ENCODE data around the gene CRABP1.

Gene CRABP1

DNA sequence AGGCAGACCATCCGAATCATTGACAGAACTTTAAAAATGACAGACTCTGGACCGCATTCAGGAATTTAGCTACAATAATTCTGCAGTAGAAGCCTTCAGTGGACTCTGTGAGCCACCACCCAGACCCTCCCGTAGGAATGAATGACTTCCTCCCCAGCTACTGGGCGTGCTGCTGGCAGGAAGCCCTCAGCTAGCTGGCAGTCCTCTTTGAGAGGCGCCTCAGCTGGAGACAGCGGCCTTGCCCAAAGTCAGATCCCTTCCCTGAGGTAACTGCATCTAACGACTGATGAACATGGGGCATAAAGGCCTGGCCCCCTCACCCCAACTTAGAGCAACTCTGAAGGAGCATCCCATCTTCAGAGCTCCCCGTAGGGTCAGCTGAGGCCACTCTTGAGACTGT lies 25.8 kb downstream of the CRABP1 start:
- Histone ChIP-seq H3K27ac (ENCODE audit: low read depth, low read length) (no peak overlapping the region), H3K23ac (ENCODE audit: low read length) (no peak overlapping the region), H3K9ac (ENCODE audit: low read length) (no peak overlapping the region), H2AK5ac (ENCODE audit: low read length) (no peak overlapping the region), H3K4me1 (ENCODE audit: control insufficient read depth in 1 of 2, insufficient read depth in 2 of 2, low read length in 2 of 2) (peaks cover 4 to 7% of the 10 kb centered on the region in 2 experiments), H3K9me3 (ENCODE audit: insufficient read depth, low read depth, low read length) (no peaks in the 10 kb centered on the region), H3K27me3 (ENCODE audit: insufficient read depth, low read length) (peaks cover 2% of the 10 kb centered on the region), H3K18ac (ENCODE audit: low read length) (no peak overlapping the region), H3K4me3 (ENCODE audit: low read depth, low read length) (no peak overlapping the region), H4K91ac (ENCODE audit: low read depth, low read length) (no peak overlapping the region), H3K79me1 (ENCODE audit: low read length) (no peaks in the 10 kb centered on the region), H4K12ac (ENCODE audit: low read depth, low read length) (no peak overlapping the region), H2BK120ac (ENCODE audit: insufficient read depth, low read length, poor library complexity) (no peak overlapping the region), H3K4ac (ENCODE audit: low read depth, low read length) (no peak overlapping the region), H3K36me3 (ENCODE audit: control insufficient read depth in 1 of 2, insufficient read depth in 2 of 2, low read length in 2 of 2) (no peaks in the 10 kb centered on the region), H4K8ac (ENCODE audit: low read depth, low read length) (no peak overlapping the region), H2BK5ac (ENCODE audit: low read depth, low read length, poor library complexity) (no peak overlapping the region), H3K79me2 (ENCODE audit: control insufficient read depth, insufficient read depth, low read length, poor library complexity) (no peaks in the 10 kb centered on the region), H2BK12ac (ENCODE audit: low read length) (no peak overlapping the region), H3K4me2 (ENCODE audit: low read length) (no peak overlapping the region), H2AFZ (ENCODE audit: insufficient read depth, low read length, poor library complexity) (no peak overlapping the region), H3K14ac (ENCODE audit: low read length) (no peak overlapping the region)
- WGBS (ENCODE audit: extremely low coverage, insufficient coverage, insufficient read length) = no CpG with 5 or more reads among the region's 8 CpGs
- no peak for DNase-seq

DNA sequence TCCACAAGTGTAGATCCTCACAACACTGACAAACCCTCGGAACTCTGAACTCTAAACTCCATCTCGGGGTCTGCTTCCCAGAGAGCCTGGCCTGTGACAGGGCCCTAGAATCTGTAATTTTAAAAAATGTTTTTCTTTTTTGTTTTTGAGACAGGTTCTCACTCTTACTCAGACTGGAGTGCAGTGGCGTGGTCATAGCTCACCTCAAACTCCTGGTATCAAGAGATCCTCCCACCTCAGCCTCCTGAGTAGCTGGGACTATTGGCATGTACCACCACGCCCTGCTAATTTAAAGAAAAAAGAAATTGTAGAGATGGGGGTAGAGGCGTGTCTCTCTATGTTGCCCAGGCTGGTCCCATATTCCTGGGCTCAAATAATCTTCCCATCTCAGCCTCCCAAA lies 26.2 kb downstream of the CRABP1 start:
- Histone ChIP-seq H3K9ac (ENCODE audit: low read length) (no peak overlapping the region), H3K79me1 (ENCODE audit: low read length) (no peaks in the 10 kb centered on the region), H3K79me2 (ENCODE audit: control insufficient read depth, insufficient read depth, low read length, poor library complexity) (no peaks in the 10 kb centered on the region), H2AFZ (ENCODE audit: insufficient read depth, low read length, poor library complexity) (no peak overlapping the region), H3K4me2 (ENCODE audit: low read length) (no peak overlapping the region), H3K36me3 (ENCODE audit: control insufficient read depth in 1 of 2, insufficient read depth in 2 of 2, low read length in 2 of 2) (no peaks in the 10 kb centered on the region), H3K27me3 (ENCODE audit: insufficient read depth, low read length) (peaks cover 2% of the 10 kb centered on the region), H4K12ac (ENCODE audit: low read depth, low read length) (no peak overlapping the region), H3K4me1 (ENCODE audit: control insufficient read depth in 1 of 2, insufficient read depth in 2 of 2, low read length in 2 of 2) (peaks cover 2 to 4% of the 10 kb centered on the region in 2 experiments), H2AK5ac (ENCODE audit: low read length) (no peak overlapping the region), H3K4ac (ENCODE audit: low read depth, low read length) (no peak overlapping the region), H3K27ac (ENCODE audit: low read depth, low read length) (no peak overlapping the region), H3K18ac (ENCODE audit: low read length) (no peak overlapping the region), H4K91ac (ENCODE audit: low read depth, low read length) (no peak overlapping the region), H4K8ac (ENCODE audit: low read depth, low read length) (no peak overlapping the region), H2BK5ac (ENCODE audit: low read depth, low read length, poor library complexity) (no peak overlapping the region), H2BK12ac (ENCODE audit: low read length) (no peak overlapping the region), H2BK120ac (ENCODE audit: insufficient read depth, low read length, poor library complexity) (no peak overlapping the region), H3K9me3 (ENCODE audit: insufficient read depth, low read depth, low read length) (no peaks in the 10 kb centered on the region), H3K14ac (ENCODE audit: low read length) (no peak overlapping the region), H3K23ac (ENCODE audit: low read length) (no peak overlapping the region), H3K4me3 (ENCODE audit: low read depth, low read length) (no peak overlapping the region)
- WGBS (ENCODE audit: extremely low coverage, insufficient coverage, insufficient read length) = no CpG with 5 or more reads among the region's 5 CpGs
- DNase-seq = no peak

DNA sequence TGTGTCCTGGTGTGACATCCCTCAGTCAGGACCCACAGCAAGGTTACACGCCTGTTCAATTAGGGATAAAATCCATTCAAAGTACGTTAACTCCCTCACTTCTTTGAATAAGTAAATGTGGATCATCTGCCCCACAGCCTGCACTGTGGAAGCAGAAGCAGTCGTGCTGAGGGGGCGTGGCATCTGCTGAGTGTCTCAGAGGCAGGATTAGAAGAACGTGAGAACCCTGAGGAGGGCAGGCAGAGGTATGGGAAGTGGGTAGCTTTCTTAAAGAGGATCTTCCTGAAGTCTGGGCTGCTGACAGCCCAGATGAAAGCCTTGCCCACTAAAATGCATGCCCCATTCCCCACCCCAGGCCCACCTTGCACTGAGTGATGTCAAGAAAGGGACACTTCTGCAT lies 28.5 kb downstream of the CRABP1 start:
- no peak overlapping the region for H2BK12ac ChIP-seq (ENCODE audit: low read length)
- H2BK120ac ChIP-seq (ENCODE audit: insufficient read depth, low read length, poor library complexity) = no peak overlapping the region
- H4K8ac ChIP-seq (ENCODE audit: low read depth, low read length) = no peak overlapping the region
- H3K27me3 ChIP-seq (ENCODE audit: insufficient read depth, low read length) = peaks cover 2% of the 10 kb centered on the region
- no peak overlapping the region for H2AFZ ChIP-seq (ENCODE audit: insufficient read depth, low read length, poor library complexity)
- H3K14ac ChIP-seq (ENCODE audit: low read length) = no peak overlapping the region
- H3K27ac ChIP-seq (ENCODE audit: low read depth, low read length) = no peak overlapping the region
- no peak overlapping the region for H3K9ac ChIP-seq (ENCODE audit: low read length)
- H2BK5ac ChIP-seq (ENCODE audit: low read depth, low read length, poor library complexity) = no peak overlapping the region
- H3K4me1 ChIP-seq (ENCODE audit: control insufficient read depth in 1 of 2, insufficient read depth in 2 of 2, low read length in 2 of 2) = no peaks in the 10 kb centered on the region
- H4K12ac ChIP-seq (ENCODE audit: low read depth, low read length) = no peak overlapping the region
- WGBS (ENCODE audit: extremely low coverage, insufficient coverage, insufficient read length) = no CpG with 5 or more reads among the region's 5 CpGs
- no peak overlapping the region for H3K4me3 ChIP-seq (ENCODE audit: low read depth, low read length)
- H3K18ac ChIP-seq (ENCODE audit: low read length) = no peak overlapping the region
- DNase-seq = no peak
- H3K4ac ChIP-seq (ENCODE audit: low read depth, low read length) = no peak overlapping the region
- no peak overlapping the region for H2AK5ac ChIP-seq (ENCODE audit: low read length)
- no peaks in the 10 kb centered on the region for H3K79me2 ChIP-seq (ENCODE audit: control insufficient read depth, insufficient read depth, low read length, poor library complexity)
- no peaks in the 10 kb centered on the region for H3K79me1 ChIP-seq (ENCODE audit: low read length)
- no peak overlapping the region for H3K4me2 ChIP-seq (ENCODE audit: low read length)
- no peak overlapping the region for H4K91ac ChIP-seq (ENCODE audit: low read depth, low read length)
- no peaks in the 10 kb centered on the region for H3K36me3 ChIP-seq (ENCODE audit: control insufficient read depth in 1 of 2, insufficient read depth in 2 of 2, low read length in 2 of 2)
- H3K23ac ChIP-seq (ENCODE audit: low read length) = no peak overlapping the region
- H3K9me3 ChIP-seq (ENCODE audit: insufficient read depth, low read depth, low read length) = no peaks in the 10 kb centered on the region

GRCh38 chr15:78369161-78369560 lies 29.0 kb downstream of the CRABP1 start:
- peaks cover 2% of the 10 kb centered on the region for H3K27me3 ChIP-seq (ENCODE audit: insufficient read depth, low read length)
- H2BK12ac ChIP-seq (ENCODE audit: low read length) = no peak overlapping the region
- no peaks in the 10 kb centered on the region for H3K4me1 ChIP-seq (ENCODE audit: control insufficient read depth in 1 of 2, insufficient read depth in 2 of 2, low read length in 2 of 2)
- H3K18ac ChIP-seq (ENCODE audit: low read length) = no peak overlapping the region
- H3K4me2 ChIP-seq (ENCODE audit: low read length) = no peak overlapping the region
- H3K79me1 ChIP-seq (ENCODE audit: low read length) = no peaks in the 10 kb centered on the region
- no peak overlapping the region for H2AFZ ChIP-seq (ENCODE audit: insufficient read depth, low read length, poor library complexity)
- WGBS (ENCODE audit: extremely low coverage, insufficient coverage, insufficient read length) = no CpG with 5 or more reads among the region's 3 CpGs
- no peak overlapping the region for H2BK120ac ChIP-seq (ENCODE audit: insufficient read depth, low read length, poor library complexity)
- no peak overlapping the region for H3K9ac ChIP-seq (ENCODE audit: low read length)
- H3K36me3 ChIP-seq (ENCODE audit: control insufficient read depth in 1 of 2, insufficient read depth in 2 of 2, low read length in 2 of 2) = no peaks in the 10 kb centered on the region
- H4K12ac ChIP-seq (ENCODE audit: low read depth, low read length) = no peak overlapping the region
- no peak overlapping the region for H4K91ac ChIP-seq (ENCODE audit: low read depth, low read length)
- H3K14ac ChIP-seq (ENCODE audit: low read length) = no peak overlapping the region
- no peak overlapping the region for H3K4me3 ChIP-seq (ENCODE audit: low read depth, low read length)
- no peak for DNase-seq
- H3K9me3 ChIP-seq (ENCODE audit: insufficient read depth, low read depth, low read length) = no peaks in the 10 kb centered on the region
- H3K27ac ChIP-seq (ENCODE audit: low read depth, low read length) = no peak overlapping the region
- H4K8ac ChIP-seq (ENCODE audit: low read depth, low read length) = no peak overlapping the region
- no peak overlapping the region for H3K23ac ChIP-seq (ENCODE audit: low read length)
- H3K4ac ChIP-seq (ENCODE audit: low read depth, low read length) = no peak overlapping the region
- H2BK5ac ChIP-seq (ENCODE audit: low read depth, low read length, poor library complexity) = no peak overlapping the region
- no peak overlapping the region for H2AK5ac ChIP-seq (ENCODE audit: low read length)
- H3K79me2 ChIP-seq (ENCODE audit: control insufficient read depth, insufficient read depth, low read length, poor library complexity) = no peaks in the 10 kb centered on the region
